ENCODE results near the gene RPL27A. TPM values are rescaled to one million over a fixed set of nuclear protein-coding genes. Genes with fewer than 3 reads are reported as not detected.

Gene RPL27A
- total and polyA plus RNA-seq, 2 of the 8 experiments (the other 6 are each of a cell fraction or from before 2014, with no cell fraction given) = 1,756 to 1,777 TPM

DNA sequence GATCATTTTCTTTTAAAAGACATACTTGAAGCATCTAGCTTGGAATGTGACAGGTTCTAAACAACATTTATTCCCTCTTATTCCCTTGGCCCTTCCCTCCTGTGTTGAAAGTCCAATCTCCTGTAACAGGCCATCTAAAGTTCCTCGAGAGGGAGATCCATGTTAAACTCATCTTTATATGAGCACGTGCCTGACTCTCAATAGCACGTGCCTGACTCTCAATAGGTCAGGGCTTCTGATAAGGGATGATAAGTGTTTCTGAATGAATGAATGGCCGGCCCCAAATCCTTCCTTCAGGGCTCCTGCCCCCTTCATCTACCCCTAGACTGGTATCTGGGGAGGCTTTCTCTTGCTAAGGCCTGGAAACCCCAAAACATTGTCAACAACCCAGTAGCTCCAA lies 27.2 kb downstream of the RPL27A start:
- H3K4me1 ChIP-seq (replicated peaks in 1 of 4; ENCODE audit: control insufficient read depth in 3 of 4, insufficient read depth in 4 of 4, low read length in 3 of 4) = peaks cover 0 to 7% (median 6%) of the 10 kb centered on the region in 4 experiments; a peak in 4 of 7 replicates
- no peak overlapping the region for H4K91ac ChIP-seq (replicated peaks; ENCODE audit: insufficient read length, low read length)
- FAIRE-seq (no peak), DNase-seq (ENCODE audit: low read depth in 1 of 2, low spot score in 2 of 2) (no peak)
- H2BK20ac ChIP-seq (ENCODE audit: low read length) = no peak overlapping the region
- H2BK12ac ChIP-seq (ENCODE audit: low read depth, low read length) = no peak overlapping the region
- H2BK15ac ChIP-seq (ENCODE audit: low read length) = no peak overlapping the region
- 90% methylated on average over 4 of the region's 4 CpGs; no CpG with 5 or more reads in 1 of the 2 experiments for WGBS, 2 experiments (ENCODE audit: extremely low coverage in 1 of 2, insufficient coverage in 1 of 2, insufficient read length in 1 of 2, insufficient replicate concordance in 2 of 2, low coverage in 1 of 2, low lambda C conversion rate in 2 of 2, missing lambda C conversion rate in 1 of 2)
- no peaks in the 10 kb centered on the region for H4K20me1 ChIP-seq (replicated peaks in 1 of 2; ENCODE audit: control insufficient read depth in 1 of 2, insufficient read depth in 2 of 2, low read length in 2 of 2)
- ChIA-PET POLR2A (ENCODE audit: partially characterized antibody) (interaction anchor here (0.8 to 3.2 kb wide), 3 partner anchors 9 to 21 kb away, joined by 3 to 18 read pairs (median 7); no protein-coding TSS in a partner anchor), CTCF (ENCODE audit: partially characterized antibody) (interaction anchor here (1.0 to 1.8 kb wide), 4 partner anchors 10 to 48 kb away, joined by 3 to 6 read pairs (median 4); no protein-coding TSS in a partner anchor)
- H3K23ac ChIP-seq (ENCODE audit: insufficient read length) = no peak overlapping the region
- no peaks in the 10 kb centered on the region for H3K27me3 ChIP-seq (replicated peaks in 1 of 4; ENCODE audit: control insufficient read depth in 3 of 4, extremely low read depth in 1 of 4, insufficient read depth in 3 of 4, low read length in 3 of 4)
- no peak overlapping the region for H3K56ac ChIP-seq (replicated peaks; ENCODE audit: insufficient read length, low read depth, low read length)
- H3K4ac ChIP-seq (replicated peaks; ENCODE audit: insufficient read length, low read depth, low read length) = no peak overlapping the region
- H3K14ac ChIP-seq (ENCODE audit: insufficient read length) = no peak overlapping the region
- peak overlapping the region; percentile 75; the same call in 1 of the 2 replicates for H3K27ac ChIP-seq (ENCODE audit: low read depth, low read length)
- H2AK5ac ChIP-seq (ENCODE audit: low read depth, low read length) = no peak overlapping the region
- no peak overlapping the region for H3K4me3 ChIP-seq (ENCODE audit: extremely low read depth in 1 of 4, insufficient read depth in 2 of 4, low read depth in 3 of 4, low read length in 4 of 4)
- H2BK5ac ChIP-seq (ENCODE audit: low read depth, low read length) = no peak overlapping the region
- H3K36me3 ChIP-seq (ENCODE audit: control insufficient read depth in 2 of 4, insufficient read depth in 4 of 4, low read length in 3 of 4) = no peaks in the 10 kb centered on the region; a peak in 1 of 8 replicates
- H3K9ac ChIP-seq (replicated peaks in 1 of 4; ENCODE audit: extremely low read depth in 1 of 4, low read depth in 3 of 4, low read length in 3 of 4) = no peak overlapping the region
- no peak overlapping the region for H4K5ac ChIP-seq (ENCODE audit: insufficient read length, low read depth, low read length)
- TF ChIP-seq, protein P1, sequence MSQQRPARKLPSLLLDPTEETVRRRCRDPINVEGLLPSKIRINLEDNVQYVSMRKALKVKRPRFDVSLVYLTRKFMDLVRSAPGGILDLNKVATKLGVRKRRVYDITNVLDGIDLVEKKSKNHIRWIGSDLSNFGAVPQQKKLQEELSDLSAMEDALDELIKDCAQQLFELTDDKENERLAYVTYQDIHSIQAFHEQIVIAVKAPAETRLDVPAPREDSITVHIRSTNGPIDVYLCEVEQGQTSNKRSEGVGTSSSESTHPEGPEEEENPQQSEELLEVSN (IDR thresholded peaks at IDR 0.05) = no peak
- TF ChIP-seq RAD21 (IDR thresholded peaks at IDR 0.05 in 1 of 2, conservative IDR thresholded peaks at IDR 0.05 in 1 of 2; ENCODE audit: low read depth in 2 of 2, low read length in 2 of 2) (no peak), HDAC6 (IDR thresholded peaks at IDR 0.05; ENCODE audit: low read depth, low read length) (no peak), RFX5 (IDR thresholded peaks at IDR 0.05; ENCODE audit: borderline replicate concordance, low read depth, low read length) (no peak), POLR2A (IDR thresholded peaks at IDR 0.05; ENCODE audit: control extremely low read depth in 1 of 2, low read depth in 2 of 2, low read length in 2 of 2) (no peak)
- TF ChIP-seq, protein P2, sequence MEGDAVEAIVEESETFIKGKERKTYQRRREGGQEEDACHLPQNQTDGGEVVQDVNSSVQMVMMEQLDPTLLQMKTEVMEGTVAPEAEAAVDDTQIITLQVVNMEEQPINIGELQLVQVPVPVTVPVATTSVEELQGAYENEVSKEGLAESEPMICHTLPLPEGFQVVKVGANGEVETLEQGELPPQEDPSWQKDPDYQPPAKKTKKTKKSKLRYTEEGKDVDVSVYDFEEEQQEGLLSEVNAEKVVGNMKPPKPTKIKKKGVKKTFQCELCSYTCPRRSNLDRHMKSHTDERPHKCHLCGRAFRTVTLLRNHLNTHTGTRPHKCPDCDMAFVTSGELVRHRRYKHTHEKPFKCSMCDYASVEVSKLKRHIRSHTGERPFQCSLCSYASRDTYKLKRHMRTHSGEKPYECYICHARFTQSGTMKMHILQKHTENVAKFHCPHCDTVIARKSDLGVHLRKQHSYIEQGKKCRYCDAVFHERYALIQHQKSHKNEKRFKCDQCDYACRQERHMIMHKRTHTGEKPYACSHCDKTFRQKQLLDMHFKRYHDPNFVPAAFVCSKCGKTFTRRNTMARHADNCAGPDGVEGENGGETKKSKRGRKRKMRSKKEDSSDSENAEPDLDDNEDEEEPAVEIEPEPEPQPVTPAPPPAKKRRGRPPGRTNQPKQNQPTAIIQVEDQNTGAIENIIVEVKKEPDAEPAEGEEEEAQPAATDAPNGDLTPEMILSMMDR (IDR thresholded peaks at IDR 0.05; ENCODE audit: control extremely low read depth in 1 of 3, insufficient read depth in 1 of 3, low read depth in 1 of 3, low read length in 3 of 3) = no peak
- H2BK120ac ChIP-seq (replicated peaks; ENCODE audit: low read depth, low read length) = no peak overlapping the region
- H3K23me2 ChIP-seq (ENCODE audit: low read depth, low read length) = no peaks in the 10 kb centered on the region
- H4K8ac ChIP-seq (ENCODE audit: extremely low read depth, insufficient read depth, low read length) = no peak overlapping the region
- no peaks in the 10 kb centered on the region for H3K79me1 ChIP-seq (ENCODE audit: low read depth, low read length)
- H3K4me2 ChIP-seq (ENCODE audit: insufficient read depth in 1 of 2, low read depth in 2 of 2, low read length in 2 of 2) = no peak overlapping the region
- H3K18ac ChIP-seq (ENCODE audit: extremely low read depth, low read length) = no peak overlapping the region
- no peaks in the 10 kb centered on the region for H3K9me3 ChIP-seq (ENCODE audit: insufficient read depth in 2 of 2, low read depth in 1 of 2, low read length in 1 of 2)
- H3K79me2 ChIP-seq (ENCODE audit: control insufficient read depth in 1 of 2, insufficient read depth in 2 of 2, low read length in 2 of 2) = no peaks in the 10 kb centered on the region
- H2AFZ ChIP-seq (ENCODE audit: low read length) = no peak overlapping the region

Measured in H1 (cell line).